Stimulated activated CD4-positive, alpha-beta T cell treated with anti-CD3 and anti-CD28 coated beads, Interleukin-2, amount 100 ng/mL, for 24 hours (primary cell): ENCODE measurements around the gene OGFOD2.

Experiments used
- DNase-seq, 2 donors: peaks; one replicate each; pipeline ENCODE4 v3.0.0-alpha.2; 2020

OGFOD2 gene

DNA sequence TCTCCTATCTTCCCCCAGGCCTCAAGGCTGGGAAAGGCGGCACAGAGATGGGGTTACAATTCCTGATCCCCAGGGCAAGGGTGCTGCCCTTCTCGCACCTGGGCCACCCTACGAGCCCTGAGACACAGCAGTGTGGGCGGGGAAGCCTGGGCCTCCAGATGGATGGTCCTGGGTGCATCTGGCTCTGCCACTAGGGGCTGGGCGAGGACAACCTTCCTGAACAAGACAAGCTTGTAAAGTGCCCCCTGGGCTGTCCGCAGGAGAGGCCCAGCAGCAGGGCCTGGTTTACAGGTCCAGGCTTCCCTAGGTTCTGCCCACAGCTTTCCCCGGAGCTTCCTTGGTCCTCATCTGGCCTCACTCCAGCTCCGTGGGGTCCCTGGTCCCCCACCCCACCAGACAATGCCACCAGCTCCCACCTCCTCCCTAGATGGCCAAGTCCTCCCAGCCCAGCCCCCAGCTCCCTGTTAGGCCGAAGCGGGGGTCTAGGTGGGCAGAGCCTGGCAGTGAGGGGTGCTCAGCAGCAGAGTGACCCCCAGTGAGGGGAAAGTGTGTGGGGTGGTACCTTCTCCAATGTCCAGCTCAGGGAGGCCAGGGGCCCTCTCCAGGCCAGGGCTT is 14.3 kb downstream of the OGFOD2 start:
- DNase-seq, result no peak

DNA sequence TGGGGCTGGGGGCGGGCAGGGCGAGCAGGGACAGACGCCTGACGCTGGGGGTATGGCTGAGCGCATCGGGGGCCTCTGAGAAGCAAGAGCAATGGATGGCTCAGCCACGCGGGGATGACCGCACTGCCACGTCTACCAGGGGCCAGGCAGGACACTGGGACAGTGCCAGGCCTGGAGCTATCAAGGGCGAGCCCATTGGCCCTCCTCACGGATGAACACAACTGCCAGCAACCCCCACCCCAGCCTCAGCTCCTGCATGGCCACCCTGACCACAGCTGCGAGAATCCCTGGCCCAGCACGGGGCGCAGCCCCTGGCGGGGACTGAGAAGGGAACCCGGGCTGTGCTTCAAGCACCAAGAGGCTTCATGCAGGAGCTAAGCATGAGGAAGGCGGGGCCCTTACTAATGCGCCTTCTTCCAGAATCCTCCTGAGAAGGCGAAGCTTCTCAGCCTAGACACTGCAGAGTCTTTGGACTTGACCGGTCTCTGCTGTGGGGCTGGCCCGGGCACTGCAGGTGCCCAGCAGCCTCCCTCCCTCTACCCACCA is 14.9 kb downstream of the OGFOD2 start:
- DNase-seq, result no peak

DNA sequence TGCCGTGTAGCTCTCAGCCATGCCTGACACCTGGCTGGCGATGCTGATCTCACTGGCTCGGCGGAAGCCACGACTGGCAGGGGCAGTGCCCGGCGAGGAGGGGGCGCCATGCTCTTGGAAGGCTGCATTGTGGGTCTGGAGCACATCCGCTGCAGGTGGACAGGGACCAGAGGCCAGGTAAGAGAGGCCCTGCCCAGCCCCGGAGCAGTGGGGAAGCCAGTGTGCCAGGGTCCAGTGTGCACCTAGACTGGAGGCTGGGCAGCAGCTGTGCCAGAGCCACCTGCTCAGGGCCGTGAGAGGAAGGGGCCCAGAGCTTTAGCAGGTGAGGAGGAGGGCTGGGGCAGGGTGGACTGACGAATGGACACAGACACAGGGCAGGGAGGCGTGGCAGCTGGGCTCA is 15.5 kb downstream of the OGFOD2 start:
- no peak for DNase-seq

DNA sequence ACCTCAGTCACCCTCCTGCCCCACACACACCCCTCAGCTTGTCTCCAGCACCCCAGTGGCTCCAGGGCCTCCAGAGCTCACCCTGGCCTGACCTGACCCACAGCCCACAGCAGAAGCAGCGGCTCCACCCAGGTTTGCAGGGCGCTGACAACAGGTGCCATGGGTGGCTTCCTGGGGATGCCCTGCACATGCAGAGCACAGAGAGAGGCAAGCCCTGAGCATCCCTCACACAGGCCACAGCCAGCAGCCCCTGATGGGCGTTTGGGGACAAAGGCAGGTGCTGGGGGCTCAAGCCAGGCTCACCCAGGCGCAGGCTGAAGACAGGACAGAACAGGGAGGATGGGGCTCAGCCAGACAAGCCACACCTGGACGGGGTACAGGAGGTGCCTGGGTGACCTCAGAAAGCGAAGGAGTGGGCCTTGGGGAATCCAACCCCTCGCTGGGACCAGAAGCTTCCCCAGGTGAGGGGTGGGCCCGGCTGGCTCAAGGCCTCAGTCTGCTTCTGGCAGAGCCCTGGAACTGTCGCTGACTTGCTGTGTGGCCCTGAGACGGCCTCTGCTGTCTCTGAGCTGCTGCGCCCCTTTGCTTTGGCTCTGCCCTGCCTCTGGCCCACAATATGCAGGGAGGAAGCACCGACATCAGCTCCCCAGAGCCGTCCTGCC is 16.0 kb downstream of the OGFOD2 start:
- no peak for DNase-seq

DNA sequence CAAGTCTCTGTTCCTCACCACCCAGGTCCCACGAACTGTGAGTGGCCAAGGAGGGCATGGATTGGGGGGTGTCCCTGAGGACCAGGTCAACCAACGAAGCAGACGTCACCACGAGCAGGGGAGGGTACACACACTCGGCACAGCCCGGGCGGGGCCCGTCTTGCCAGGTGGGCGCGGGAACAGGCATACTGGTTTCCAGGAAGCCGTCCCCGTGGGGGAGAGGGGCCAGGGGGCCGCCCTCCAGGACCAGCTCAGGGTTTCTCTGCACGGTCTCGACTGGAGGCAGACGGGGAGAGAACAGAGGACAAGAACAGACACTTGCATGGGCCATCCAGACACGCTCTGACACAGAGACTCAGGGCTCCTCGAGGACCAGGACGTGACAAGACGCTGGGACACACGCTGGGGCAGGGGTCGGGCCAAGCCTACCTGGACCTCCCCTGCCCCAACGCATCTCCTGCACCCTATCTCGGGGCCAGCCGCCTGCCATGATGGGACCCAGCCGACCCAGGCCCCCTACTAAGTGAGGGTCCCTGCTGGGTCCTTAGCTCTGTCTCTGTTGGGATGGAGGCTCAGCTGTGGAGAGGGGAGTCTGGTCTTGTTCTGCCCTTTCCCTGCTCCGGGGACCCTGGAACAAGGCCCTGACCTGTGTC is 16.7 kb downstream of the OGFOD2 start:
- DNase-seq, result no peak

DNA sequence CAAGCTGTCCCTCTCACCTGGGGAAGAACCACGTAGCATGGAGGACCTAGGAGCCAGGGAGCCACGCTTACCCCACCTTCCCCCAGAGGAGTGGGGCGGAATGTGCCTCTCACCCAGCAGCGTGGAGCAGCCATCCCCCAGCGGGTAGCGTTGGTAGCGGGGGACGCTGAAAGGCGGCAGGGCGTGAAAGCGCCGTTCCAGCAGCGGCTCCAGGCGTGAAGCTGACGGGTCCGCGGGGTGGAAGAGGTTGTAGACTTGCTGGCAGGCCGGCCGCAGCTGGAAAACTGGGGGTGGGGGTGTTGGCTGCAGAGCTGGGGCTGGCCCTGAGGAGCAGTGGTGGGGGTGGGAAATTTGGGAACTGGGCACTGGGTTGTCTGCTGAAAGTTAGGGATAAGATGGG is 17.3 kb downstream of the OGFOD2 start:
- DNase-seq, result no peak

DNA sequence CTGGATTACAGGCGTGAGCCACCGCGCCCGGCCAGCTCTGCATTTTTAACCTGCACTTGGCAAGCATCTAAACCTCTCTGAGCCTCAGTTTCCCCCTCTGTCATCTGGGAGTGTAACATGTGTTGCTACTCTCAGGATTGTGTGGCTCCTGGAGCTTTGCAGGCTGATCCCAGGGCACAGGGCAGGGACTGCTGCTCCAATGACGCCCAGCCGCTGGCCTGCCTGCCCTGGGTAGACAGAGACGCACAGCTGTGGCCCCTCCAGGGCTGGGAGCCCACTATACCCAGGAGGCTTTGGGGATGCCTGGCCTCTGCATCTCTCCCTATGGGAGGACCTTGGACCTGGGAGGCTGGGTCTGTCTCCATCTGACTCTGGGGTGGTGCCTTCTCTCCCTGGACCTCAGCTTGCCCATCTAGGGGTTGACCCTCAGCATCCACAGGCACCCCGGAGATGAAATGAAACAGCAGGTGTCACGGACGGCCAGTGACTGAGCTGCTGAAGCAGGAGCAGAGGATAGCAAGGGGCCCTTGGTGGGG is 19.2 kb downstream of the OGFOD2 start:
- DNase-seq, result no peak

DNA sequence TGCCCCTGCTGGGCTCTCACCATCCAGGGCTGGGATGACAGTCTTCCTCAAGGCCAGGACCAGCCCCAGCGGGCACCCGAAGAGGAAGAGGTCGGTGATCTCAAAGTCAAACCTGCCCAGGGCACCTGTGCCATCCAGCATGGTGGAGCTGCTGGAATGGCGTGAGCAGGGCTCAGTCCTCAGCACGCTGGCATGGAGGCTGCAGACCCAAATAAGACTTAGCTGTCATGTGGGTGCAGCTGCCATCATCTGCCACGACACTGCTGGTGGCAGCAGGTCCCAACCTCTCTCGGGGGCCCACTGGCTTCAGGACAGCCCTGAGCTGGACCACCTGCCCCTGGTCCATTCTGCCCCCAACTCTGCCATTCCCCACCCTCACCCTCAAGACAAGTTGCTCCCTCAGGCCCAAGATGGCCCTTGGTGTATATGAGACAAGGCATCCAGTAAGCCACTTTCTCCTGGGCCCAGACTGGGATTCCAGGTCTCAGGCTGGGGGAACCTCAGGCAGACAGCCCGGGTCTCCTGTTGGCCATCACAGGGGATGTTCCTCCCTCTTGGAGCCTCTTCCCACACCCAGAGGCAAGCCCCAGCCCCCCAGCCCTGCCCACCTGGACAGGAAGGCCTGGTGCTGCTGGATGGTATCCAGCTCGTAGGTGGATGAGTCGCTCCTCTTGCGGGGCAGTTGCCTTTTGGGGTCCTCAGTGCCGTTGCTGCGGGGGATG is 19.9 kb downstream of the OGFOD2 start:
- no peak for DNase-seq

DNA sequence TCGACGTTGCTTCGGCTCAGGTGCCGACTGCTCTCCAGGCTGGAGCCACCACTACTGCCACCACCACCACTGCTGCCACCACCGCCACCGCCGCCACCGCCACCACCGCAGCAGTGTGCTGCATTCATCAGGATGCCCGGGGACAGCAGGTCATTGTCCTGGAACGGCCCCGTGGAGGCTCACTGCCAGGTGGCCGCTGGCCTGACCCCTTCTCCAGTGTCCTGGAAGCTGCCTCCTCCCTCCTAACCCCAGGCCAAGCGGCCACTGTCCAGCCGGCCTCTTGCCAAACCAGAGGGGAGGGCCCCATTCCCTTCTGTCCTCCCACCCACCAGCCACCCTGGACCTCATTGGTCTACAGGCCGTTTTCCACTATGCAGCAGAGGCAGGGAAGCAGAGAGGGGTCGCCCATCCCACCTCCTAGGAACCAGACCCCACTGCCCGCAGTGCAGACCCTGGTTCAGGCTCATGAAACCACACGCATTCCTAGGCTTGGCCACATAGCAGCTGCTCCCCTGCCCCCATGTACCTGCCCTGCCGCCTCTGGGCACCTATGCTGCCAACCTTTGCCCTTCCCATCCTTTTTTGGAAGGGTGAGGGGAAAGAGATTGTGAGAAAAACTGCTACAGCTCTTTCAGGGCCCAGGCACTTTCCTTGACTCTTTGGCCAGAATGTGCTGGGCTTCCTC is 20.6 kb downstream of the OGFOD2 start:
- no peak for DNase-seq

DNA sequence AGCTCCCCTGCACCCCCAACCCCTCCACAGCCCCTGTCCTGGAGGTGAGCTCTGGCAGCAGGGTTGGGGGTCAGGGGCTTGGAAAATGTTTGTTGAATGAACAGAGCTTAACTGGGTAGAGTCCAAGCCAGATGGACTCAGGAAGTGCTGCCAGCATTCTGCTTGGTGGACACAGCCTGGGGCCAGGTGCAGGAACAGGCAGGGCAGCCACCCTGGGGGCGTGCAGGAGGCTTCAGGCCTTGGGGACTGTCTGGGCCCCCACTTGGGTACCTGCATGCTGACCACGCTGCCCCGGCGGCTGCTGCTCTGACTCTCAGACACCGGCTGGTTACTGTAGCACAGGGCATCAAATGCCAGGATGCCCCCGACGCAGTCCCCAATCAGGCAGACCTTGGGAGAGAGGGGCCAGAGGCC is 21.2 kb downstream of the OGFOD2 start:
- no peak for DNase-seq

DNA sequence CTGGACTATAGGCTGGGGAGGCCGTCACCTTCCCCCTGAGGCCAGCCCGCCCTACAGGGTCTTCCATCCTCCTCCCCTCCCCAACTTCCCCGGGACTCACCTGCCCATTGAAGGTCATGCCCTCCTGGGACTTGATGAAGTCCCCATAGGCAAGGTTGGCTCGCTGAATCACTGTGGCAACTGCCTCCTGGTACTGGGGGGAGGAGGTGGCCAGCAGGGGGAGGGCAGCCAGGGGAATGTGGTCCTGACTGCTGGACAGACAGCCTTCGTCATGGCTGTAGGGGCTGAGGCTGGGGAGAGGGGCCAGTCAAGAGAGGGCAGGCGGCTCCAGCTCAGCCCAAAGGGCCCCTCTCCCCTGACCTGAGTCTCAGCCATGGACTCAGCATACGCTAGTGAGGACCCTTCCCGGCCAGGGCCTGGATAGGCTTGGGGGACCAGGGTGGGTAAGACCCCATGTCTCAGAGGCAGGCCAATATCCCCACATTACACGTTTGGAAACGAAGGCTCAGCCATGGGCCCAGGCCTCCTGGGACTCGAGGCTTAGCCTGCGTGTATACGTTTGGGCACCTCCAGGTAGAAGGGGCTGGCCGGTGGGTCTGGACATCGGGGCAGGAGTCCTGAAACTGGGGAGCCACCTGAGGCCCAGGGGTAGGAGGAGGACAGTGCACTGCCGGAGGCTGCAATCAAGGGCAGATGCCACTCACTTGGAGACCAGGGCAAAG is 21.7 kb downstream of the OGFOD2 start:
- no peak for DNase-seq

DNA sequence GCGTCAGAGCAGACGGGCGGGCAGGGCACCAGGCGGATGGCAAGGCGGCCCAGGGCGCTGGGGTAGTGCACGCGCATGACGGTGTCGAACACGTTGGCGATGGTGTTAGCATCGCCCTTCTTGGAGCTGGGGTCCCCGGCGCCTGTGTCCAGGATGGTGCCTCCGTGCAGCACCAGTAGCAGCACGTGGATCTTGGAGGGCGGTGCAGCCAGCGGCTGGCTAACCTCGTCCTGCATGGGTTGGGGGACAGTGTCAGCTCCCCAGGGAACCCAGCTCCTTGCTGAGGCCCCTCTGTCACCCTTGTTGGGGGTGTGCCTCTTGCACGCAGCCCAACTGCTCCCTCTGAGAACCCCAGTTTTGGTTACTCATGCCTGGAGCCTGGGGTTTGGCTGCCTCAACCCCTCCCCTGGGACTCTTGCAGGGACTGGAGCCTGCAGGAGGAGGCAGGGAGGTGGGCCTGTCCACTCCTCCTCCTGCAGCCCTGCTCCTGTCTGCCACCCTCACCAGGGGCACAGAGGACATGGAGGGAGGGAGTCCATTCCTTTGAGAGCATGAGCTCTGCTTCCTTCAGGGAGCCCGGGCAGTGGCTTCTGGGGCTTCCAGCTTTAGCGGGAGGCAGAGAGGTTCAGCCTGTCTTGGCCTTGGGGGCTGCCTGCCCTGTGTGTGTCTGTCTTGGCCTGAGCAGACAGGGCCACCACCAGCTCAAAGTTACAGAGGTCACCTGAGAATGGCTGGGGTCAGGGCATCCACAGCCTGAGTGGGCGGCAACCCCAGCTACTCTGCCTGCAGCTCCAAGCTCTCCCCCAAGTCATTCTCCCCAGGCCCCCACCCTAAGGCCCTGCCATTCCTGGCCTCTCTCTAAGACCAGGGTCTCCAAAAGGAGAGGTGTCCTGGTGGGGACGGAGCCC is 22.6 kb downstream of the OGFOD2 start:
- no peak for DNase-seq

DNA sequence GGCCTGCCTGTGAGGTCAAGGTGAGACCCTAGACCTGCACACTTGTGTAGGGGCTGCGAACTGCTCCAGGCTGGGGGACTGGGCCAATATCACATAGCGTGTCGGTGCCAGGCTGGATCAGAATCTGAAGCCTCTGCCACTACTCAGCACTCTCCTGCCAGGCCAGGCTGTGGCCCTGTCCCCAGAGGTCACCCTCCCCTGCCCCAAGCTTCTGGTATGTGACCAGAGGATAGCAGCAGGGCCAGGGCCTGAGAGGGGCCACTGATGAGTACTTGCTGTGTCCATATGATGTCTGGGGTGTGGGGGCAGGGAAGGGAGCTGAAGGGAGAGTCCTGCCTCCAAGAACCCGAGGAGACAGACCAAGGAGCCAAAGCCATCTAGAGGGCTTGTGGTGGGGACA is 23.3 kb downstream of the OGFOD2 start:
- DNase-seq, result no peak

DNA sequence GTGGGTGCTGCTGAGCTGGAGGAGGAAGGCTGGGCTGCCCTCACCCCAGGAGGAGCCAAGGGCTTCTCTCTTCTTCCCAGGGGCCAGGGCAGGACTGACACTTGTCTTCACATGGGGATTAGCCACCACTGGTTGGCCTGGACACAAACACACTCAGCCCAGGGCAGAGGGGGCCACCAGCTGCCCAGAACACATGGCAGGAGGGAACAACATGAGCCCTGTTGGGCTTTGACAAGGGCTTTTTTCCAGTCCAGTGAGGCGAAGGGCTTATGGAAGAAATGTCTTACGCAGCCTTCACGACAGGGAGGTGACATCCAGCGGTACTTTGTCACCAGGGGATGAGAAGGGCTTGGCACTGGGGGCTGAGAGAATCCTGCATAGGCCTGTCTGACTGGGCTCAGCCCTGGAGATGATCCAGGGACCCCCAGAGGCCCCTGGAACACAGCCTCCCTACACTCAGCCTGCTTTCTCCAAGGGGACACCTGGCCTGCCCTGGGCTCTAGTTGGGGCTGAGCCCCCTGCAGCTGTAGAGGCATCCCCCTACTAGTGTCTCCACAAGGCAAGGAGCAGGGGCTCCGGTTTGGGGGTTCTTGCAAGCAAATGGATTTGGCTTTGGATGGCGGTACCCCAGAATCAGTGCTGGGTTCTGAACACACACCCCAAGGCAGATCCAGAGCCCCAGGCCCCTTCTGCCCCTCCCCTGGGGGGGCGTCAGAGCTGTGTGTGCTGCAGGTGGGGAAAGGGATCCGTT is 24.3 kb downstream of the OGFOD2 start:
- DNase-seq, result no peak

DNA sequence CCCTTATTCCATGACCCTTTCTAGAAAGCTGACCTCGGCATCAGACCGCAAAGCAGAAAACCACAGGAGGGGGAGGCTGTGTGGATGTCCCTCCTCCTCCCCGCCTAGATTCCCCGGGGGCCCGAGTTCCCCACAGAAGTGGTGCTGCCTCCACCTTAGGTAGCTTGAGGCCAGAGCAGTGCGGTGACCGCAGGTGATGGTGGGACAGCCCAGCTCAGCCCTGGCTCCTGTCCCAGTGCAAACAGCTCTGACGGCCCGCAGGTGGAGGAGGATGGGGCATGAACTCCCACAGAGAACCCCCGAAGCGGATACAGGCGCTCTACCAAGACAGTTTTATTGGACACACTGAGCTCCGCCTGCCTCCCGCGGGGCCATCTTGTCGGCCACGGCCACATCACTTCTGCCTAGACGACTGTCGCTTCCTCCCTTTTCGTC is 25.0 kb downstream of the OGFOD2 start:
- DNase-seq, result no peak

DNA sequence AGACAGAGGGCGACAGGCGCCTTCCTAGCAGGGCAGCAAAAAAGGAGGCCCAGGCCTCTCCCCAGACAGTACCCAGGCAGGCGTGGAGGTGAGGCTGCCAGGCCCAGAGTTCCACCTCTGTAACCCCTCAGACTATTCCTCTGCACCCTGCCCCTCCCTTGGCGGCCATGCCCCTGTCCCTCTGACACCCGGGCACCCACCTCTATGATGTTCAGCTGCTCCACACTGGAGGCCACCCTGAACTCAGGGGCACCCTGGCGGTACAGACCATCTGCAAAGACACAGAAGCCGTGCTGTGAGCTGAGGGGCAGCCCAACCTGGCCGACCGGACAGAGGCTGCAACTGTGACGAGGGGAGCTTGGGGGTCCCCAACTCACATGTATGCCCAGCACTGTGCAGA is 25.5 kb downstream of the OGFOD2 start:
- DNase-seq, result no peak

DNA sequence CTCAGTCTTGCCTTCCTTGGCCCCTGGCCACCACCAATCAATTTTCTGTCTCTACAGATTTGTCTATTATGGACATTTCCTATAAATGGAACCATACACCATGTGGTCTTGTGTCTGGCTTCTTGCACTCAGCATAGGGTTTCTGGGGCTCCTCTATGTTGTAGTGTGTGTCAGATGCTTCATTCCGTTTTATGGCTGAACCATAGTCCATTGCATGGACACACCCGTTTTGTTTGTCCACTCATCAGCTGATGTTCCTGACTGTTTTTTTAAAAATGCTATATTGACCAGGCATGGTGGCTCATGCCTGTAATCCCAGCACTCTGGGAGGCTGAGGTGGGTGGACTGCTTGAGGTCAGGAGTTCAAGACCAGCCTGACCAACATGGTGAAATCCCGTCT is 26.4 kb downstream of the OGFOD2 start:
- no peak for DNase-seq

DNA sequence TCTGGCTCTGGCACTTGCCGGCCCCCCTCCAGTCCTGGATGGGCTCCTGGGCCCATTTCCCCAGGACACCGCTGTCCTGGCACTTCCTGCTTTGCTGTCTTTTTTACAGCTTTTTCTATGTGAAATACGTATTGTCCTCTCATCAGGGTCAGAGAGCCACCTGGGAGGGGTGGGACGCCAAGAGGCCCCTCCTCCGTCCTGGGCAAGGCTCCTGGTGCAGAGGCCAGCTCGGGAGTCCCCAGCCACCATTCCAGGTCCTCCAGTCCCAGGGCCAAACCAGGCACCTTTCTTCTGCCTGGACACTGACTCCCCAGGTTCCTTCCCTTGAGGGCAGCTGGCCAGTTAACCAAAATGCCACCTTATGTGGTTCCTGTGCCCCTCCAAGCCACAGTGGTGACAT is 28.2 kb downstream of the OGFOD2 start:
- no peak for DNase-seq

DNA sequence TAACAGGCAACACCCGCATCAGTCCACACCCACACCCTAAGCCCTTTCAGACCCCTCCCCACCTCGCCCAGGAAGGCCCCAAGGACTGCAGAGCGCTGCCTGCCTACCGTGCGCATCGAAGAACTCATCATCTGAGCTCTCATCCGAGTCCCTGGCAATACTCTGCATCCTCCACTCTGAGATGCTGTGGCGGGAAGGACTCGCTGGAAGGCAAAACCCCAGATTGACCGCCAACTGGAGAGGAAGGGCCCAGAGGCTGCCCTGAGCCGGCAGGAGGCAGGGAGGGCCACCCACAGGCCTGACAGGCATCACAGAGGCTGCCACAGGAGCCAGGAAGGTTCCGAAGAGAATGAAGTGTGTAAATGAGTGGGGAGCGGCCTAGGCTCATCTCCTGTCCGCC is 29.2 kb downstream of the OGFOD2 start:
- DNase-seq, result no peak

DNA sequence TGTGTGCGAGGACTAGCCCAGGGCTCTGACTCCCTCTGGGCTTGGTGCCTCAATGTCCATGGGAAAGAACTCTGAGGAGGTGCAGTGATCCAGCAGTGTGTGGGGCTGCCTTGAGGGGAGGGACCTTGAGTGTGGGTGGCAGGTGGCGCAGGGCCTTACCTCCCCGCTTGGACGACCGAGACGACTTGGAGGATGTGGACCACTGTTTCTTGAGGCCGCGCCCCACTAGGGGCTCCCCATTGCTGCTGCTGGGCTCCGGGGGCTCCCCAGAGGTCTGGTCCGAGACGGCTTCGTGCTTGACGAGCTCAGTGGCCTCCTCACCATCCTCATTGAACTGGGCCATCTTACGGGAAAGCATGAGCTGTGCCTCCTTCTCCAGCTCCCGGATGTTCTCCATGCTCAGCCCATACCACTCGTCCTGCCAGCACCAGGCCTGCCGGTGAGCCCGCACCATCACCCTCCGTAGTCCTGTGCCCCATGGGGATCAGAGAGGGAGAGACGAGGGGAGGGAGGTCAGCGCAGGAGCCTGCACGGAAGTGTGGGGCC is 30.1 kb downstream of the OGFOD2 start:
- DNase-seq, result no peak
